Spleen (tissue), 11 donors: ENCODE measurements around the gene URM1. TPM values are rescaled to one million over a fixed set of nuclear protein-coding genes. Genes with fewer than 3 reads are reported as not detected.

ENCODE experiments used
- DNase-seq: peaks from one replicate; pipeline ENCODE4 v3.0.0-alpha.2; 2020
- H3K27ac ChIP-seq, 8 donors: fragments of 200-600 bp; sonication (generic) in 7 of 8; 1 replicate in 4 of 8; 2 replicates in 4 of 8; pipeline versions ENCODE4 v1.5.0 to v1.8.0; 2016 to 2021; ENCODE audit warnings: inconsistent platforms in 4 of 8, mild to moderate bottlenecking in 4 of 8, moderate library complexity in 1 of 8
- H3K27me3 ChIP-seq, 7 donors: fragments of 200-600 bp; sonication (generic) in 6 of 7; replicated peaks in 1 of 7; 1 replicate in 4 of 7; 2 replicates in 3 of 7; pipeline versions ENCODE4 v1.5.0 to v1.8.0; 2016 to 2021; ENCODE audit warnings: inconsistent platforms in 3 of 7, mild to moderate bottlenecking in 1 of 7
- H3K36me3 ChIP-seq, 6 donors: fragments of 200-600 bp; sonication (generic) in 5 of 6; 1 replicate in 4 of 6; 2 replicates in 2 of 6; pipeline versions ENCODE4 v1.5.0 to v1.8.0; 2016 to 2021; ENCODE audit warnings: inconsistent platforms in 2 of 6
- H3K4me1 ChIP-seq, 6 donors: fragments of 200-600 bp; sonication (generic) in 5 of 6; 1 replicate in 3 of 6; 2 replicates in 3 of 6; pipeline versions ENCODE4 v1.5.0 to v1.8.0; 2016 to 2021; ENCODE audit warnings: inconsistent platforms in 3 of 6
- H3K4me3 ChIP-seq, 8 donors: fragments of 200-600 bp; sonication (generic) in 7 of 8; 1 replicate in 4 of 8; 2 replicates in 4 of 8; pipeline versions ENCODE4 v1.5.0 to v1.8.0; 2016 to 2021; ENCODE audit warnings: inconsistent platforms in 4 of 8, mild to moderate bottlenecking in 4 of 8, moderate library complexity in 2 of 8
- H3K9me3 ChIP-seq, 8 donors: fragments of 200-600 bp; sonication (generic) in 7 of 8; 1 replicate in 4 of 8; 2 replicates in 4 of 8; pipeline versions ENCODE4 v1.5.0 to v1.8.0; 2016 to 2021; ENCODE audit warnings: inconsistent platforms in 4 of 8
- CTCF ChIP-seq, 11 experiments: fragments of 200-600 bp in 7 of 11; fragments of 450-650 bp in 4 of 11; sonication (generic) in 4 of 11; IDR thresholded peaks in 8 of 11; conservative IDR thresholded peaks in 3 of 11; 1 replicate in 7 of 11; 2 replicates in 4 of 11; pipeline versions ENCODE4 v1.4.0 to v1.8.0; 2016 to 2021; ENCODE audit warnings: antibody characterized with exemption in 11 of 11, inconsistent platforms in 4 of 11, mild to moderate bottlenecking in 1 of 11
- POLR2A ChIP-seq, 3 donors: fragments of 450-650 bp; IDR thresholded peaks; one replicate each; pipeline ENCODE4 v1.5.1; 2017; ENCODE audit warnings: antibody characterized with exemption in 3 of 3, mild to moderate bottlenecking in 1 of 3
- POLR2AphosphoS5 ChIP-seq, 3 donors: sonication (generic); formaldehyde crosslinking; IDR thresholded peaks; one replicate each; pipeline ENCODE4 v1.5.1; 2017; ENCODE audit warnings: antibody characterized with exemption in 3 of 3
- WGBS, 5 donors: extraction: QIAGEN DNeasy Blood & Tissue Kit in 3 of 5; methylation state at CpG; one replicate each; pipeline versions ENCODE4 v1.1.5 to v1.1.7; 2013 to 2018; 5-methylcytosine and 5-hydroxymethylcytosine counted together
- intact Hi-C: fragments of 100-400 bp; cut with DNase I; formaldehyde crosslinking; loops from one replicate; pipeline ENCODE4 v1.15.0; 2023; ENCODE audit warnings: low total_unique reads
- polyA plus RNA-seq, 3 donors: library from polyadenylated mRNA; stranded (reverse); fragments of 200-250 nt; gene quantifications; one replicate each; pipeline ENCODE4 v1.2.1, GENCODE V29; 2013
- total RNA-seq, 7 donors: library from RNA; depleted of rRNA in 3 of 7; stranded (reverse); fragments of >200 nt in 3 of 7; fragmentation: NEBNext Ultra II Directional in 4 of 7; extraction: Animal tissue kit (Norgen Biotek cat#: 25700) in 4 of 7; gene quantifications; one replicate each; pipeline versions ENCODE4 v1.1.0 to v1.2.1, GENCODE V29; 2016 to 2021
- donor health status: healthy with polysubstance abuse.
- donor health status: DM: no; HTN: no; CAD: no; lungs with moderate emphysema.
- donor health status: DM: no; HTN: no; CAD: no.
- donor health status: Bipolar disorder and iron deficiency.
- donor health status: healthy.
- donor health status: DM: no; HTN: no; CAD: no.
- donor health status: DM: yes; HTN: yes; CAD: no.

Gene URM1
- total and polyA plus RNA-seq, 10 donors = 28.1 to 58.1 (median 45.8) TPM

- Histone ChIP-seq H3K27ac (no peak overlapping the region), H3K4me3 (no peak overlapping the region), H3K4me1 (peaks cover 4 to 14% (median 9%) of the 10 kb centered on the region in 6 donors), H3K9me3 (no peaks in the 10 kb centered on the region), H3K27me3 (peaks cover 0 to 10% (median 0%) of the 10 kb centered on the region in 7 donors), H3K36me3 (peaks cover 0 to 65% (median 56%) of the 10 kb centered on the region in 6 donors)
- no peak for TF ChIP-seq POLR2A (IDR thresholded peaks at IDR 0.05)
- peak in 2 of 3 donors; percentile 9 to 39 for TF ChIP-seq POLR2AphosphoS5 (IDR thresholded peaks at IDR 0.05)
- 83 to 91% (median 90%) methylated on average over 45 to 88 of the region's 88 CpGs for WGBS, 5 donors
- intact Hi-C loops = no loop called here
- no peak for DNase-seq
Observed at GRCh38 chr9:128392302-128393144, 21.3 kb downstream of the URM1 start.

- no peak overlapping the region for H3K4me3 ChIP-seq
- 82 to 93% (median 89%) methylated on average over 40 to 56 of the region's 56 CpGs for WGBS, 5 donors
- no peaks in the 10 kb centered on the region for H3K9me3 ChIP-seq
- TF ChIP-seq POLR2AphosphoS5 (IDR thresholded peaks at IDR 0.05) (no peak), CTCF (IDR thresholded peaks at IDR 0.05 in 8 of 11, conservative IDR thresholded peaks at IDR 0.05 in 3 of 11) (no peak), POLR2A (IDR thresholded peaks at IDR 0.05) (no peak)
- peaks cover 0 to 58% (median 48%) of the 10 kb centered on the region in 6 donors for H3K36me3 ChIP-seq
- DNase-seq = no peak
- intact Hi-C loops = no loop called here
- peaks cover 4 to 19% (median 12%) of the 10 kb centered on the region in 6 donors for H3K4me1 ChIP-seq
- peaks cover 0 to 10% (median 0%) of the 10 kb centered on the region in 7 donors for H3K27me3 ChIP-seq
- H3K27ac ChIP-seq = no peak overlapping the region
Observed at GRCh38 chr9:128393145-128393775, 22.1 kb downstream of the URM1 start.

- no peak for DNase-seq
- WGBS, 5 donors = 55 to 93% (median 75%) methylated on average over 4 to 7 of the region's 7 CpGs
- Histone ChIP-seq H3K4me3 (no peak overlapping the region), H3K4me1 (peaks cover 4 to 19% (median 12%) of the 10 kb centered on the region in 6 donors), H3K9me3 (no peaks in the 10 kb centered on the region), H3K36me3 (peaks cover 0 to 51% (median 41%) of the 10 kb centered on the region in 6 donors), H3K27ac (no peak overlapping the region), H3K27me3 (peaks cover 0 to 10% (median 0%) of the 10 kb centered on the region in 7 donors)
- intact Hi-C loops = no loop called here
- no peak for TF ChIP-seq POLR2A (IDR thresholded peaks at IDR 0.05)
- peak in 1 of 3 donors; percentile 7 for TF ChIP-seq POLR2AphosphoS5 (IDR thresholded peaks at IDR 0.05)
- no peak for TF ChIP-seq CTCF (IDR thresholded peaks at IDR 0.05 in 8 of 11, conservative IDR thresholded peaks at IDR 0.05 in 3 of 11)
Observed at GRCh38 chr9:128393970-128394369, 22.8 kb downstream of the URM1 start.

- no peaks in the 10 kb centered on the region for H3K9me3 ChIP-seq
- DNase-seq = no peak
- no peak overlapping the region for H3K27ac ChIP-seq
- WGBS, 5 donors = 73 to 85% (median 79%) methylated on average over 9 of the region's 9 CpGs
- H3K36me3 ChIP-seq = peaks cover 0 to 45% (median 35%) of the 10 kb centered on the region in 6 donors
- no peak overlapping the region for H3K4me3 ChIP-seq
- peaks cover 0 to 10% (median 0%) of the 10 kb centered on the region in 7 donors for H3K27me3 ChIP-seq
- TF ChIP-seq POLR2A (IDR thresholded peaks at IDR 0.05) (no peak), CTCF (IDR thresholded peaks at IDR 0.05 in 8 of 11, conservative IDR thresholded peaks at IDR 0.05 in 3 of 11) (no peak), POLR2AphosphoS5 (IDR thresholded peaks at IDR 0.05) (no peak)
- intact Hi-C loops = no loop called here
- peaks cover 4 to 19% (median 12%) of the 10 kb centered on the region in 6 donors for H3K4me1 ChIP-seq
Observed at GRCh38 chr9:128394379-128395168, 23.4 kb downstream of the URM1 start.
